Activated naive CD8-positive, alpha-beta T cell (primary cell): ENCODE data around the gene TGFB1.
A peak's percentile ranks its signal among the peaks of the same experiment; 100 is the strongest.
"Not testable (repeated sequence)": the region's sequence is repeated elsewhere in the genome, so short reads cannot be mapped to it uniquely, and the experiment has no call there.

Source experiments
- H3K27ac Mint-ChIP-seq: one replicate; pipeline ENCODE4 v1.8.0; 2021; ENCODE audit warnings: mixed read lengths
- H3K27me3 Mint-ChIP-seq: one replicate; pipeline ENCODE4 v1.8.0; 2021; ENCODE audit warnings: mixed read lengths
- H3K36me3 Mint-ChIP-seq: one replicate; pipeline ENCODE4 v1.8.0; 2021; ENCODE audit warnings: mixed read lengths
- H3K4me1 Mint-ChIP-seq: one replicate; pipeline ENCODE4 v1.8.0; 2021; ENCODE audit warnings: low read depth, mixed read lengths
- H3K4me3 Mint-ChIP-seq: one replicate; pipeline ENCODE4 v1.8.0; 2021; ENCODE audit warnings: mild to moderate bottlenecking, mixed read lengths
- H3K9me3 Mint-ChIP-seq: one replicate; pipeline ENCODE4 v1.8.0; 2021; ENCODE audit warnings: low read depth, mixed read lengths

TGFB1 gene

DNA sequence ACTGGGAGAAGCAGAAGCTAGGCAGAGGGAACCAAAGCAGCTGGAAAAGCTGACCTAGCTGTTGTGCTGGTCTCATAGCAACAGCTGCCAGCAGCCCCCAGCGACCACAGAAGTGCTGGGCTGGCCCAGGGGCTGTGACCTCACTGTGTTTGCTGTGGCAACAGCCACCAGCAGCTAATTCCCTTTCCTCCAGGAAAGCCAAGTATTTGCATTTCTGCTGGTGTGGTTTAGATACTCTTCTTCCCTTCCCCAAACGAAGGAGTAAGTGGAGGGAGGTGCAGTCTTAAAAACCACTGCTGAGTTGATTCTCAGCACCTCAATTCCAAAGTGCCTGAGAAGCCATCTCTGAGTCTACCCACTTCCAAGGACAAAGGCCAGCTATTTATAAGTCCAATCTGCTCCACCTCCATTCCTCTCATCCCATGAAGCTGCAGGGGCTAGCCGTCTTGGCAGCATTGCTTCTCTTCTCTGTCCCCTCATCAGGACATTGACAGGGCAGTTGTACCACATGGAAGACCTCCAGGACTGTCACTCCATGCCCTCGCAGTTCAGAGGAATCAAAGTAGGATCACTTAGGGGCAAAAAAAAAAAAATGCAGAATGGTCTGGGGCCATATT, 55.3 kb downstream of the TGFB1 start:
- no peaks in the 10 kb centered on the region for H3K9me3 Mint-ChIP-seq
- peaks cover 85% of the 10 kb centered on the region for H3K4me1 Mint-ChIP-seq
- peaks cover 21% of the 10 kb centered on the region for H3K36me3 Mint-ChIP-seq
- H3K27me3 Mint-ChIP-seq = no peaks in the 10 kb centered on the region
- peak overlapping the region; percentile 66 for H3K4me3 Mint-ChIP-seq
- H3K27ac Mint-ChIP-seq = peak overlapping the region; percentile 89

DNA sequence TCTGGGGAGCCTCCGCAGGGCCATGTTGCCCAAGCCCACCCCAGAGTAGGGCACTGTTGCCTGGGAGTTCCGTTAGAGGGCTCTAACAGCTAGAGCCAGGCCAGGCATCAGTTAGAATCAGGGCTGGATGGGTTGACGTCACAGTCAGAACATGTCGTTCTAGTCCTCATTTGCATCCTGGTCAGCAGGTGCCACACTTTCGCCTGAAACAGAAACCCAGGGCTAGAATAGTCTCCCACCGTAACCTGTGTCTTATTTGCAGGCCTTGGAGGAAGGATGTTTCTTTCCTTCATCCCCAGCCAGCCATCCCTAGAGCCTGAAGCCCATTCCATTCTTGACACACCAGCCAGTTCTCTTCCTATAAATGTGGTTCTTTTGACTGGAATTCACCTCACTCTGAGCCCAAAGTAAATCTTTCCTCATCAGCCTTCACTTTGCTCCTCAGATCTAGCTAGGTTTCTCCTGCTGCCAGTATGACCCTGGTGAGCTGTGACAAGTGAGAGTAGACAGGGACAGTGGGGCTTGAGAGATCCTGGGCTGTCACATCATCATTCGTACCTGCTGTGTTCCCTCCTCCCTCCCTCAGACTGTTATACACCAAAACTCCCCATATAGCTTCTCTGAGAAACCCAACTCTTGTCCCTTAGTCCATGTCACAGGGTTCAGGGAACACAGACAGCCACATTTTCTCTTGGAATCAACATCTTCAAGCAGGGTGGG, 55.9 kb downstream of the TGFB1 start:
- Mint-ChIP-seq H3K9me3 (no peaks in the 10 kb centered on the region), H3K36me3 (peaks cover 21% of the 10 kb centered on the region), H3K27me3 (no peaks in the 10 kb centered on the region), H3K4me1 (peaks cover 79% of the 10 kb centered on the region), H3K27ac (peak overlapping the region; percentile 89), H3K4me3 (peak overlapping the region; percentile 66)

DNA sequence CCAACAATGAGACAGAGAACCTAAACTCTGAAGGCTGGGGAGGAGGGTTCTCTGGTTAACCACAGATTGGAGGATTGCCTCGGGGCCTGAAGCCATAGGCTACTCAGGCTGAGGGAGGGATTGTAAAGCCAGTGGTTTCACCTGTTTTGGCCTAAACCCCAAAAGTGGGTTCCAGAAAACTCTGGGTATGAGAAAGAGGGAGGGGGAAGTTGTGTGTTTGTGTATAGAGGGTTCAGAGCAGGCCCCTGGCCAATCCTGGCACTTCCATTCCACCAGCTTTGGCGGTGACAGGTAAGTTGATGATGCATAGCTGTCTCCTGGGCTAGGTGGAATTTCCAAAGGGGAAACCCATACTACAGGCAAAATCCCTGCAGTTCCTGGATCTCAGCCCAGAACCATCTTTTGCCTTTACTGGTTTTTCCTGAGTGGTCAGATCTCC, 57.3 kb downstream of the TGFB1 start:
- no peak overlapping the region for H3K4me3 Mint-ChIP-seq
- no peaks in the 10 kb centered on the region for H3K27me3 Mint-ChIP-seq
- peaks cover 67% of the 10 kb centered on the region for H3K4me1 Mint-ChIP-seq
- peak overlapping the region; percentile 89 for H3K27ac Mint-ChIP-seq
- no peaks in the 10 kb centered on the region for H3K9me3 Mint-ChIP-seq
- H3K36me3 Mint-ChIP-seq = peaks cover 18% of the 10 kb centered on the region

DNA sequence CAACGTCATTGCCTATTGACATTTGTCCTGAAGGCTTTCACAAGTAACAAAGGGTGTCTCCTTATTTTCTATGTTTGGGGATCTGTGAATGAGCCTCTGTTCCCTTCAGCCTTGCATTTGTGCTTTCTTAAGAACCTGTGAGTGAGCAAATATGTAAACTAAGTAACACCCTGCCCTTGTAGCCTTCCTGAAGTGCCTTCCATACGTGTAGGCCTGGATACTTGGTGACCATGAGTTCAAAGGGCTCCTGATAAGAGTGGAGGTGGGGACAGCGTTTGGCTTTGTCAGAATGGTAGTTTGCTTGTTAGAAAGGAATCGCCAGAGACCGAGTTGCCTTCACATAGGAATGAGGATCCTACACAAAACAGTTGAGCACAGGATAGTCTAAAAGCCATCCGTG, 58.2 kb downstream of the TGFB1 start:
- Mint-ChIP-seq H3K4me3 (no peak overlapping the region), H3K27me3 (no peaks in the 10 kb centered on the region), H3K36me3 (peaks cover 16% of the 10 kb centered on the region), H3K4me1 (peaks cover 57% of the 10 kb centered on the region), H3K27ac (no peak overlapping the region), H3K9me3 (no peaks in the 10 kb centered on the region)

DNA sequence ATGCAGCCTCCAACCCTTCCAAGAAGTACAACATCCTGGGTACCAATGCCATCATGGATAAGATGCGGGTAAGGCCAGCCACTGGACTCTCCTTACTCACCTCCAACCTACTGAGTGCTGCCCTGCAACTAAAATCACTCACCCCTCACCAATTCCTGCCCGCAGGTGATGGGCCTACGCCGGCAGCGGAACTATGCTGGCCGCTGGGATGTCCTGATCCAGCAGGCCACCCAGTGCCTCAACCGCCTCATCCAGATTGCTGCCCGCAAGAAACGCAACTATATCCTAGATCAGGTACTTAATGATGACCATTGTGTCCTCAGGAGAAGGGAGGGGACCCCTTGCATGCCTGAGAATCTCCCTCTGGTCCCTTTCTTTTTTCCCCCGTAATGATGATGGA, 59.3 kb downstream of the TGFB1 start:
- H3K36me3 Mint-ChIP-seq = peaks cover 9% of the 10 kb centered on the region
- H3K9me3 Mint-ChIP-seq = no peaks in the 10 kb centered on the region
- H3K27ac Mint-ChIP-seq = no peak overlapping the region
- H3K27me3 Mint-ChIP-seq = no peaks in the 10 kb centered on the region
- H3K4me3 Mint-ChIP-seq = no peak overlapping the region
- peaks cover 46% of the 10 kb centered on the region for H3K4me1 Mint-ChIP-seq

DNA sequence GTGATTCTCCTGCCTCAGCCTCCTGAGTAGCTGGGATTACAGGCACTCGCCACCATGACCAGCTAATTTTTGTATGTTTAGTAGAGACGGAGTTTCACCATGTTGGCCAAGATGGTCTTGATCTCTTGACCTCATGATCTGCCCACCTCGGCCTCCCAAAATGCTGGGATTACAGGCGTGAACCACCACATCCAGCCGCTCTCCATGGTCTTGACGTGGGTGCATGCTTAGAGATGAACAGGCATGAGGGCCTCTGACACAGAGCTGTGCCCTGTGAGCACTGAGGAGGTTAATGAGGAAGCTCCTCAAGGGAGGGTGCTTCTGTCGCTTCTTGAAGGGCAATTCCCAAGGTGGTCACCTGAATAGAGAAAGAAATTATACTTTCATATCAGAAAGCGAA, 63.9 kb downstream of the TGFB1 start:
- H3K36me3 Mint-ChIP-seq, H3K27ac Mint-ChIP-seq, H3K4me3 Mint-ChIP-seq, H3K27me3 Mint-ChIP-seq, H3K4me1 Mint-ChIP-seq, H3K9me3 Mint-ChIP-seq: not testable (repeated sequence)

DNA sequence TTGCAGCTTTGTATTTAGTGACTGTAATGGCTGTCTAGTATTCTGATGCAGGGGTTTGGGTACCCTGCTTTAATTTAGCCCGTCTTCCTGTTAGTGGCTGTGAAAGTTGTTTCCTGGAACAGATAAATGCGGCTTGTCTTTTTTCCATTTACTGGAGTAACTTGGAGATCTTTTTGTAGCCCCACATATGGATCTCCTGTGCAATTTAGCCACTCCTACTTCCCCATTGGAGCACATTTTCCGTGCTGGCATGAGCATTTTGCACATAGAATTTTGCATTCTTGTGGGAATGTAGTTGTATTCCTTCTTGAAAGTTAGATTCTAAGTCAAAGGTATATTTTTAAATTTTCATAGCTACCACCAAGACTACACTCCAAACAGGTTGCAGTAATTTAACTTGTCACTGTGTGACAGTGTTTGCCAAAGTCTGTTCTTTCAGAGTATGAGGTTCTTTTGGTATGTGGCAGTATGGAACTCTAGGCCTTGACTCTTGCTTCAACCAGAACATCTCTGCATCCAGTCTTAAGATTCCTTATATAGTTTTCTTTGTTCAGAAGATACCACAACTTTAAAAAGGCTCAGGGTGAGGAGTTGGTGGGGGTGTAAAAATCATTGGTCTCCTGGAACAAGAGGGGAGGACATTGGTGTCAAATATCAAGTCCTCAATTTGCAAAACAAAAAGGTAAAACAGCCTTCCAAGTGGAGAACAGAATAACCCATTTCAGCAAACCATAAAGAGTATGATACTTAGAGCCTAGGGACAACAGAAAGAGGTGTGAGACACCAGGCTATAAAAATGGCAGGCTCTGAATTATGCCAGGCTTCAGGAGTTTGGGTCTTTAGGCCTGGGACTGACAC, 64.8 kb downstream of the TGFB1 start:
- Mint-ChIP-seq H3K36me3 (peaks cover 5% of the 10 kb centered on the region), H3K4me1 (peaks cover 3% of the 10 kb centered on the region), H3K4me3 (no peak overlapping the region), H3K27ac (peak overlapping the region; percentile 34), H3K9me3 (no peaks in the 10 kb centered on the region), H3K27me3 (no peaks in the 10 kb centered on the region)
